Measurements from ENCODE around the gene TLE6.
"Not testable (repeated sequence)": the region's sequence is repeated elsewhere in the genome, so short reads cannot be mapped to it uniquely, and the experiment has no call there.

TLE6 gene

DNA sequence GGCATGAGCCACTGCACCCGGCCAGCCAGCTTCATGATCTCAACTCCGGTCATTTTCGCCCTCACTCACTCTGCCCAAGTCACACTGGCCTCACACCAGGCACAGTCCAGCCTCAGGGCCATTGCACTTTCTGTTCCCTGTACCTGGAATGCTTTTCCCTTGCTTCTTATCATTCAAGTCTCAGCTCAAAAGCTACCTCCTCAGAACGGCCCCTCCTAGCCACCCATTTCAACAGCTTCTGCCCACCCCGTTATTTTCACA is 54.2 kb downstream of the TLE6 start:
- DNase-seq, result no peak

DNA sequence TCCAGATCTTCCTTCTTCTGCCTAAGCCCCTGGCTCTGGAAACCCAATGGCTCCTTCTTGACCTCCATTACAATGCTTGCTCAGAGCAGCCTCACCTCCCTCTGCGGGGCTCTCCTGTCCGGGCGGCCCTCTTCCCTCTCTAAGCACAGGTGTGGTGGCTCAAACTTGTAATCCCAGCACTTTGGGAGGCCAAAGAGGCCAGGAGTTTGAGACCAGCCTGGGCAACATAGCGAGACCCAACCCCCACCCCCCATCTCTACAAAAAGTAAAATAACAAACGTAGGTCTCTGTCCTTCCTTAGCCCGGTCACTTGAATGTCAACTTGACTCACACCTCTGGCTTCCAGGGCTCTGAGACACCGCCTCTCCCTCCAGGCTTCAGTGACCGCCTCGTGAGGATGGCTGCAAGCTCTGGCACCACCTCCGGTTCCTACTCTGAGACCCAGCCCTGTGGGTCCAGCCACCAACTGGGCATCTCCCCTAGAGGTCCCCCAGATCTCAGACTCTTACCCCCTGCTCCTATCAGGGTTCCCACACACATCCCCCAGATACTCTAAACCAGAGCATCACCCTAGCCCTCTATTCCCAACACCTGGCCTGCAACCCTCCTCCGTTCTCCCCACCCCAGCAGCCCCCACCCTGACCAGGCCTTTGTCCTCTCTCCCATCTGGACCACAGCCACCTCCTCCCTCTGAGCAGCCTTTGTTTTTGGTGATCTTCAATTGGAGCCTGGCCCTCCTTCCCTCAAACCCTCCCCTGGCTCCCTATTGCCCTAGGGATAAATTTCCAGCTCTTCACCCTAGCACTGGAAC is 56.4 kb downstream of the TLE6 start:
- no peak for DNase-seq

DNA sequence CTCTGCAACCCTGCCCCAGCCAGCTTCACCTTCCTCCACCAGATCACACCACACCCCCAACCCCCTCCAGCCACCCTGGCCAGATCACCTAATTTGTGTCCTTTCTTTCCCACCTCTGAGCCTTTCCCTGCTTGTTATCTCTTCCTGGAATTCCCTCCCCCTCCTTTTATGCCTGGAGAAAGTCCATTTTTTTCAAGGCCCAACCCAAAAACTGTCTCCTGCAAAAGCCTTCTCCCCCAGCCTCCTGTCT is 57.0 kb downstream of the TLE6 start:
- DNase-seq, result no peak

DNA sequence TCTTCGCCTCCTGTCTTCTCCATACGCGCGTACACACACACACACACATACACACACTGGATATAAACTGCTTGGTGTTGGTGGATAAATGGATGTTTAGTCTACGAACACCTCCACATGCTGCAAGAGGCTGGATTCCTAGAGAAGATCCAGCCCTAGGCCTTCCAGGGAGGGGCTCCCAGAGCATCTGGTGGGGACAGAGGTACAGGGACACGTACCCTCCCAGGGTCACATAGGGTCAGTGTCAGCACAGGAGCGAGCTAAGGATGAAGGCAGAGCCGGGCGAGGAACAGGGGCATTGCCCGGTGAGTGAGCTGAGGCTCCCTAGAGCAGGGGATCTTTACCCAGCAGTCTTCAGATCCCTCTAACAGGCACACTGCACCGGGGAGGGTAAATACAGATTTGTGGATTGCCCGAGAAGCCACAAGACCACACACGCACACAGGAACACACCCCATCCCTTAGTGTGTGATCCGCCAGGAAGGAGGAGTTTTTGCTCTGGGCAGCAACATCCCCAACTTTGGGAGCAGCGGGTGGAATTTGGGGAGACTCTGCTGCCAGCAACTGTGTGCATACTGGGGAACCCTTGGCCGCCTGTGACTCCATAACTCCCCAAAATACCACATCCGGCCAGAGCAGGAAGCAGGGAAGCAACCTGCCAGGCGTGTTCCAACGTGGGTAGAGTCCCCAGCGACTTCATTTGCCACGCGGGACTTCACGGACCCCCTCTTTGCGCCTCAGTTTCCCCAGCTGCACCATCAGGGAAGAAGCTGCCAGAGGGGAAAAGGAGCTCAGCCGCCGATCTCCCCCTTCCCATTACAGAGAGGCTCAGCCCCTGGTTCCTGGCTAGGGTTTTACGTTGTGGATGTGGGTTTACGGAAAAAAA is 57.5 kb downstream of the TLE6 start:
- peak; percentile 79 for DNase-seq

- peak; percentile 97 for DNase-seq
Measured at GRCh38 chr19:3035542-3036118, 58.3 kb downstream of the TLE6 start.

DNA sequence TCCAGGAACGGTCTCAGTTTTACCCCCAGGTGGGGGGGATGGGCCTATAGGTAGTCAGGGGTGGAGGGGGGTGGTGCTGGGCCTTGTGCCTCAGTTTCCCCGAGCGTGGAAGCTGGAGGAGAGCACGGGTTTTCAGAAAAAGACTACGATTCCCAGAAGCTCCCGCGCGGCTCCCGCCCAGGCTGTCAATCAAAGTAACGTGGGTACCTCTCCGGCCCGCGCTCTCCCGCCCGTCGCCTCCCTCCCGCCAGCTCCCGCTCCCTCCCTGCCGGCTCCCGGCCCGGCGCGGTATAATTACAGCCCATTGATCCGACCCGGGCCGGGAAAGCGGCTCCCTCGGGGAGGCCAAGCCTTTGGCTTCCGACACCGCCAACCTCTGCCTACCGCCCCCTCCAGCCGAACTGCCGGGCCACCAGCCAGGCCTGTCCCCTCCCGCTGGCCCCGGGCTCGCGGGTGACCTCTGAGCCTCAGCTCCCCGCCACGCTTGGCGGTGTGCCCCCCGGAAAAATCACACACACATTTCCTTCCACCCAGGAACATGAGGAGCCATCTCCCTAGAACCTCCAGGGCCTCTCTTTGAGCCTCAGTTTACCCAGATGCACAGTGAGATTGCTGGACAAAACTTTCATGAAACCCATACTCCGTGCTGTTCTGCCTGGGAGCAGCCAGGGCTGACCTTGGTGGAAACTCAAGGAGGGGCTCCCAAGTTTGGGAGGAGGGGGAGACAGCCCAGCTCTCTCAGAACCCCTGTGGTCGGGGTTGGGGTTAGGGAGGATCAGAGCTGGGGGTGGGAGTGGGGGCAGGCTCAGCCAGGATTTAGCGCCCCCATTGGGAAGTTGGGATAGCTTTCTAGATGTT is 59.0 kb downstream of the TLE6 start:
- peak; percentile 92 for DNase-seq

GRCh38 chr19:3036977-3037544 is 59.7 kb downstream of the TLE6 start:
- DNase-seq, result not testable (repeated sequence)

- no peak for DNase-seq
Measured at GRCh38 chr19:3038214-3038613, 60.9 kb downstream of the TLE6 start.

GRCh38 chr19:3039125-3039524 is 61.8 kb downstream of the TLE6 start:
- no peak for DNase-seq

DNA sequence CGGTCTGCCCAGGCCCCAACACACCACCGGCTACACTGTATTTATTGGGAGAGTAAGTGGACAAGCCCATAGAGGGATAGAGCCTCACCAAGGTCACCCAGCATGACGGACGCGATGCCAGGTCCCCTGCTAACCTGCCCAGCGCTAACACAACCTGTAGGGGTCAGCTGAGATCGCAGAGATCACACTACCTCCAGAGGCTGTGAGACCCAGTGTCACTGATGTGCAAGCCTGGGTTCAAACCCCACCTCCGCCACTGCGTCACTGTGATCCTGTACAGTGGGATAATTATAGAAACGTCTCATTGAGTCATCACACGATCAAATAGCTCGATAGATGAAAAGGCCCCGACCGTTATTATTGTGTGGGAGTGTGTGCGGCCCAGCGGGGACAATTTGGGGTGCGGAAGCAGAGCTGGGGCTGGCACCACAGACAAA is 62.3 kb downstream of the TLE6 start:
- no peak for DNase-seq

- no peak for DNase-seq
Measured at GRCh38 chr19:3041327-3041726, 64.0 kb downstream of the TLE6 start.

DNA sequence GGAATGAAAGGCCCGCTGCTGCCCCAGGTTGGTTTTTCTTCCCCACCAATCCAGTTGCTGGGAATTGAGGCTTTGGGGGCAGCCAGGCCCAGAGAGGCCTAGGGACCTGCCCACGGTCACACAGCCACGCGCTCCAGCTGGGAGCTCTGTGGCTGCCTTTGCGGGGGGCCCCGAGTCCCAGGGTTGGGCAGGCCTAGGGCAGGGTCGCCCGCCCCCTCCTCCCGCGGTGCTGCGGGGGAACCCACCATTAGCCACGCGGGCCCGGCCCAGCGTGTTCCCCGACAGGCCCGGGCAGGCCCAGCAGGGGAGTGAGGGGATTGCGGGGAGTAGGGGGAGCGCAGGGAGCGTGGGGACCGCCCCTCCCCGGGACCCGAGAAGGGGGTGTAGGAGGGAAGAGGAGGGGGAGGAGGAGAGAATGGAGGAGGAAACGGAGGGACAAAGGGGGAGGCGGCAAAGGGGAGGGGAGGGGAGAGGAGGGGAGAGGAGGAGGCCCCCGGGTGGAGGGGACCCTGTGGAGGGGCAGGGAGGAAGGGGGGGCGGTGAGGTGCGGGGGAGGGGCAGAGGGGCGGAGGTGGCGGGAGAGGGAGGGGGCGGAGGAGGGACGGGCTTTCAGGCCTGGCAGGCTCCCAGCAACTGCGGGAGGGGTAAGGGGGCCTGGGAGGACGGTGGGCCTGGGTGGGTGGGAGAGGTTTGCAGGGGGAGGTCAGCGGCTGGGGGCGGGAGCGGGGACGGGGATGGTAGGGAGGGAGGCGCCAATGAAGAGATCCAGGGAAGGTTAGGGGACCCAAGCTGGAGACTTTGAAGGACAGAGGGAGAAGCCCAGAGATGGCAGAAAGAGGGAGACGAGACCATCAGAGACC is 64.6 kb downstream of the TLE6 start:
- no peak for DNase-seq

DNA sequence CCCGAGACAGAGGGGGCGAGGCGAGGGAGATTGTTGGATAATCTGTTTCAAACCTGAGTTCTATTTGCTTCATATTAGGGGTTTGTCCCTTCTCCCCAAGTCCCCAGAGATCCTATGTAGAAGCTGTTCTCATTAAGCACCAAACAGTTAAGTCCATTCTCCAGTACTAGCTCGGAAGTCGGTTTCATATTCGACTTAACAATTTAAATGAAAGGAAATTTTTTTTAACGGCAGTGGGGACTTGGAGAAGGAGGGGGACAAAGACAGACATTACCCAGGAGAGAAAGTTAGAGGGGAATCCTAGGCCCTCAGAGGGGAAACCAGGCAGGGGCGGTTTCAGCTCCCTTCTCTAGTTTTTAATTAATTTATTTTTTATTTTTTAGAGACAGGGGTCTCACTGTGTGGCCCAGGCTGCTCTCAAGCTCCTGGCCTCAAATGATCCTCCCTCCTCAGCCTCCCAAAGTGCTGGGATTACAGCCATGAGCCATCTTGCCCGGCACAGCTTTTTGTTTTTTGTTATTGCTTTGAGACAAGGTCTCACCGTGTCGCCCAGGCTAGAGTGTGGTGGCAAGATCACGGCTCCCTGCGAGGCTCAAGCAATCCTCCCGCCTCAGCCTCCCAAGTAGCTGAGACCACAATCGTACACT is 65.4 kb downstream of the TLE6 start:
- DNase-seq, result no peak
